ENCODE data around the gene CCDC57. TPM values are rescaled to one million over a fixed set of nuclear protein-coding genes. Genes with fewer than 3 reads are reported as not detected.

Gene CCDC57
- total RNA-seq, 4 donors from 2014 or later: 27.1 to 79.9 (median 50.9) TPM

DNA sequence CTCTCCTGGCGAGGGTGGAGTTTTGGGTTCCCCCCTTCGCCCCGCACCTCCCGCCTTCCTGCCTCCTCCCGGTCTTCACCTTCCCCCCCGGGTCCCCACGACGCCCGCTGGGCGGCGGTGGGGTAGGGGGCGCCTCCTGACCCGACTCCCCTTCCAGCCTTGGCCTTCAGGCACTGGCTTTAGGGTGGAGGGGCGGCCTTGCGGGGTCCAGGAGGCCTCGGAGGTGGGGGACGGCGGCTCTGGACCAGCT is 18.6 kb upstream of the CCDC57 start:
- no peak for DNase-seq
- intact Hi-C loops (cut with DNase I): no loop called here
- H3K27me3 ChIP-seq: no peaks in the 10 kb centered on the region
- peak overlapping the region; percentile 77 to 90 (median 82) for H3K27ac ChIP-seq
- TF ChIP-seq, protein P1, sequence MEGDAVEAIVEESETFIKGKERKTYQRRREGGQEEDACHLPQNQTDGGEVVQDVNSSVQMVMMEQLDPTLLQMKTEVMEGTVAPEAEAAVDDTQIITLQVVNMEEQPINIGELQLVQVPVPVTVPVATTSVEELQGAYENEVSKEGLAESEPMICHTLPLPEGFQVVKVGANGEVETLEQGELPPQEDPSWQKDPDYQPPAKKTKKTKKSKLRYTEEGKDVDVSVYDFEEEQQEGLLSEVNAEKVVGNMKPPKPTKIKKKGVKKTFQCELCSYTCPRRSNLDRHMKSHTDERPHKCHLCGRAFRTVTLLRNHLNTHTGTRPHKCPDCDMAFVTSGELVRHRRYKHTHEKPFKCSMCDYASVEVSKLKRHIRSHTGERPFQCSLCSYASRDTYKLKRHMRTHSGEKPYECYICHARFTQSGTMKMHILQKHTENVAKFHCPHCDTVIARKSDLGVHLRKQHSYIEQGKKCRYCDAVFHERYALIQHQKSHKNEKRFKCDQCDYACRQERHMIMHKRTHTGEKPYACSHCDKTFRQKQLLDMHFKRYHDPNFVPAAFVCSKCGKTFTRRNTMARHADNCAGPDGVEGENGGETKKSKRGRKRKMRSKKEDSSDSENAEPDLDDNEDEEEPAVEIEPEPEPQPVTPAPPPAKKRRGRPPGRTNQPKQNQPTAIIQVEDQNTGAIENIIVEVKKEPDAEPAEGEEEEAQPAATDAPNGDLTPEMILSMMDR (IDR thresholded peaks at IDR 0.05): no peak
- no peak for TF ChIP-seq POLR2A (IDR thresholded peaks at IDR 0.05)
- no peaks in the 10 kb centered on the region for H3K36me3 ChIP-seq
- 0 to 10% methylated on average over 1 to 4 of the region's 18 CpGs for WGBS, 2 donors
- H3K9me3 ChIP-seq: no peaks in the 10 kb centered on the region
- peaks cover 70 to 78% of the 10 kb centered on the region in 2 donors for H3K4me1 ChIP-seq
- H3K4me3 ChIP-seq (replicated peaks in 1 of 3): peak overlapping the region in 1 of 3 donors; percentile 81

DNA sequence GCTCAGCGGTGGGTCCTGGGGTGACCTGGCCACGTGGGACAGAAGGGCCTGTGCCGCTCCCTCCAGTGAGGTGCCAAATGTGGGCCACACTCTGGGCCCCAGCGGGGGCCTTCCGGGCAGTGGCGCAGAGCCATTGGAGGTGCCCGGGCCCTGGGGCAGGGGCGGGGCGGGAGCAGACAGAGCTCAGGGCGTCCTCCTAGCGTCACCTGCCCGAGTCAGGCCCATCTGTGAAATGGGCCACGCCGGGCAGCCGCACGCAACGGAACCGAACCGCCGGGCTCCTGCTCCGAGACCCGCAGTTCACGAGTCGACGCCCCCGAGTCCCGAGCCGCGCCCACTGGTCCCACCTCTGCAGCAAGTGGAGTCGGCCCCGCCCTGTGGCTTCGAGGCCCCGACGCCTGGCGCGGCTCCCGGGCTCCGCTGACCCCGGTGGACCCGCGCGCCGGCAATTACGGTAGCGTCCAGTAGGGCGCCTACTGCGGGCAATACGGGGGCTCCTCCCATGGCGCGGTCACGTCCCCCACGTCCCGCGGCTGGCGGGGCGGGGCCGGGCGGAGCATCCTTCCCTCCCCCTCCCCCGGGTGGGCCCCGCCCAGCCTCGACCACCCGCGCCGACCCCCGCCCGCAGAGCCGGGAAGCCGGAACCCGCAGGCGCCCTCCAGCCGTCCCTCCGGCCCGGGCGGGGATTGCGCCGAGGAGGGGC is 18.1 kb upstream of the CCDC57 start:
- Histone ChIP-seq H3K9me3 (no peaks in the 10 kb centered on the region), H3K27ac (peak overlapping the region; percentile 77 to 90 (median 82)), H3K27me3 (no peaks in the 10 kb centered on the region), H3K36me3 (no peaks in the 10 kb centered on the region), H3K4me3 (replicated peaks in 1 of 3) (peak overlapping the region in 1 of 3 donors; percentile 81), H3K4me1 (peaks cover 65 to 73% of the 10 kb centered on the region in 2 donors)
- intact Hi-C loops (cut with DNase I): no loop called here
- peak; percentile 72 to 79 for DNase-seq
- TF ChIP-seq, protein P1 (IDR thresholded peaks at IDR 0.05): peak in 4 of 6 experiments; percentile 36 to 57 (median 46)
- TF ChIP-seq POLR2A (IDR thresholded peaks at IDR 0.05): peak in 1 of 2 donors; percentile 25
- WGBS, 2 donors: no CpG with 5 or more reads among the region's 76 CpGs

DNA sequence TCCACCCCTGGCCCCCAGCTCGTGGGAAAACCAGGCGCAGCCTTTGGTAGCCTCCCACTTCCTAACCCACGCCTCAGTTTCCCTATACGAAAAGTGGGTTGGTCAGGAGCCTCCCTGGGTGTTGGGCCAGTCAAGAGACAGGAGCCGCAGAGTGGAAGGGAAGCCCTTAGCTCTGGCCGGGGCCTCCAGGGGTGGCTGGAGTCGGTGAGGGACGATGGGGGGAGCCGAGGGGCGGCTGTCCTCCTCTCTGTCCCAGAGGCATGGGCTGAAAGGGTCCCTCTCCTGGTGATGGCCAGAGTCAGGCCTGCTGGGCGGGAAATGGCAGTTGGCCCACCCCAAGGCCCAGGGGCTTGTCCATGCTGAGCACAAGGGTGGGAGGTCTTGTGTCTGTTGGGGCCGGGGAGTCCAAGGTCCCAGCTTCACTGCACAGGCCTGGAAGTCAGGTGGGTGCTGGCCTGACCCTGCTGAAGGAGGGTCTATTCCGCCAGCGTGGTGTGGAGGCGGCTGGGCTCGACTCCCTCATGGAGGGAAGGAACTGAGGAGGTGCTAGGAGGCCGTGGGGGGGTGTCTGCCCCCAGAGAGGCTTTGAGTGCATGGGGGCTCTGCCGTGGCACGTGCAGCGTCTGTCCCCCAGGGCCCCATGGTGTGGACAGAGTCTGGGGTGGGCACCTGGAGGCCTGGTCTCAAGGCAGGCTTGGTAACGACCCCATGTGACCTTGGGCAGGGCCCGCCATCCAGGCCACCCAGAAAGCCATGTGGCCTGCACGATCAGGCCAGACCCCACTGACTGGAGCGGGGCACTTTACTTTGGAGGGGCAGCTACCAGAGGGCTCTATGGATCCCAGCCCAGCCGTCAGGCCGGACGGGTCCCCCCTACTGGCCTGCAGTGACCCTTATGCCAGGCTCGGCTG is 17.3 kb upstream of the CCDC57 start:
- no peak for DNase-seq
- Histone ChIP-seq H3K36me3 (no peaks in the 10 kb centered on the region), H3K27me3 (no peaks in the 10 kb centered on the region), H3K27ac (peak overlapping the region; percentile 77 to 90 (median 82)), H3K4me1 (peaks cover 57 to 65% of the 10 kb centered on the region in 2 donors), H3K4me3 (replicated peaks in 1 of 3) (peak overlapping the region in 2 of 3 donors; percentile 65 to 81), H3K9me3 (no peaks in the 10 kb centered on the region)
- intact Hi-C loops (cut with DNase I): no loop called here
- WGBS, 2 donors: 54 to 68% methylated on average over 6 to 20 of the region's 28 CpGs
- no peak for TF ChIP-seq POLR2A (IDR thresholded peaks at IDR 0.05)
- TF ChIP-seq, protein P1 (IDR thresholded peaks at IDR 0.05): no peak

DNA sequence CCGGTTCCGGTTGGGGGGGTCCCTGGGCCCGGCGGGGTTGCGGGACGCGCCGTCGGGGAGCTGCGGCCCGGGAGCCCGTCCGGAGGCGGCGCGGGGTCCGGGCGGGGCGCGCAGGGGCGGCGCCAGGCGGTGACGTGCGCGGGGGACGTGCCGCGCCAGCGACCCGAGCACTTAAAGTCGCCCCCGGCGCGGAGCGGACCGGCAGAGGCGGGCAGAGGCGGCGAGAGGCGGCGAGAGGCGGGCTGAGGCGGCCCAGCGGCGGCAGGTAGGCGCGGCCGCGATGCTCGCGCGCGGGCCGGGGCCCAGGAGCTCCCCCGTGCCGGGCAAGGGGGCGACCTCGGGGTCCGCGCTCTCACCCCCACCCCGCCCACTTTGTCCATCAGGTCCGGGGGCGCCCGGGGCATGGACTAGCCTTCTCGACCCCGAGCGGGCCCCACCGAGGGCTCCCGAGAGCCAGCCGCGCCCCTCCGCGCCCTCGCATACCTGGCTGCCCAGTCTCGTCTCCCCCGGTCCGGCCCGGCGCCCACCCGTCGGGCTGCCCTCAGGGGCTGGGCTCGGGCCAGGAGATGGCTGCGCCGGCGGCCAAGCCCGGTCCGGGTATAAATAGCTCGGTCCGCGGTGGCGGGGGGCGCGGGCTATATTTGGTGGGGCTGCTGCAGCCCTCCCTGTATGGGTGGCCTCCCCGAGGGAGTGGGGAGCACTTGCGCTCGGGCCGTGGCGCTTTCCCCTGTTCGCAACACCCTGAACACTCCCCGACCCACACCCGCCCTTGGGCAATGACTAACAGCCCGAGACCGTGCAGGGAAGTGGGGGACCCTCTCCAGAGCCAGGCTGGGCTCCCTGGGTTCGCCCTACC is 16.4 kb upstream of the CCDC57 start, which contains the start of gene SLC16A3:
TSS of gene SLC16A3 (plus strand) at position 201 of the 856 bp plus-strand sequence. CDS start 6,967 bp downstream, outside the sequence.
- Histone ChIP-seq H3K4me3 (replicated peaks in 1 of 3) (peak within 1 kb of the TSS in 2 of 3 donors; percentile 65 to 81), H3K27me3 (no peaks in the 10 kb centered on the region), H3K4me1 (peaks cover 48 to 57% of the 10 kb centered on the region in 2 donors), H3K27ac (peak within 1 kb of the TSS; percentile 58 to 77 (median 77)), H3K36me3 (no peaks in the 10 kb centered on the region), H3K9me3 (no peaks in the 10 kb centered on the region)
- intact Hi-C loops (cut with DNase I): no loop called here
- 6% methylated on average over 27 of the region's 105 CpGs; no CpG with 5 or more reads in 1 of the 2 donors for WGBS, 2 donors
- TF ChIP-seq, protein P1 (IDR thresholded peaks at IDR 0.05): no peak
- TF ChIP-seq POLR2A (IDR thresholded peaks at IDR 0.05): peak; percentile 53 to 94
- DNase-seq: peak; percentile 66 to 73

All from thyroid gland (tissue), 4 donors.